Measurements from ENCODE around the gene FKBP10.

GRCh38 chr17:41871789-41872188, 59.0 kb downstream of the FKBP10 start:
- TF ChIP-seq CTCF (IDR thresholded peaks at IDR 0.05) = no peak
- no peak for TF ChIP-seq POLR2A (IDR thresholded peaks at IDR 0.05)
- TF ChIP-seq POLR2AphosphoS5 (IDR thresholded peaks at IDR 0.05) = no peak

All from breast epithelium (tissue), 3 donors.